Rectal smooth muscle tissue (tissue), 1 donor: ENCODE measurements around the gene USP7.

Source experiments
- H3K27ac ChIP-seq: one replicate; pipeline ENCODE4 v1.7.0; 2013; ENCODE audit warnings: low read depth, low read length, inconsistent platforms
- H3K27me3 ChIP-seq: one replicate; pipeline ENCODE4 v1.7.0; 2013; ENCODE audit warnings: low read length; ENCODE audit not compliant: control insufficient read depth, insufficient read depth
- H3K36me3 ChIP-seq: one replicate; pipeline ENCODE4 v1.7.0; 2013; ENCODE audit warnings: low read length; ENCODE audit not compliant: control insufficient read depth, insufficient read depth
- H3K4me1 ChIP-seq: one replicate; pipeline ENCODE4 v1.7.0; 2013; ENCODE audit warnings: low read length; ENCODE audit not compliant: control insufficient read depth, insufficient read depth
- H3K4me3 ChIP-seq: one replicate; pipeline ENCODE4 v1.7.0; 2013; ENCODE audit warnings: low read length
- H3K9ac ChIP-seq: one replicate; pipeline ENCODE4 v1.7.0; 2013; ENCODE audit warnings: low read length

USP7 gene

GRCh38 chr16:8862309-8863130 is 101.2 kb downstream of the USP7 start:
- Histone ChIP-seq H3K4me3 (no peak overlapping the region), H3K9ac (no peak overlapping the region), H3K36me3 (peaks cover 2% of the 10 kb centered on the region), H3K4me1 (peaks cover 6% of the 10 kb centered on the region), H3K27me3 (no peaks in the 10 kb centered on the region), H3K27ac (no peak overlapping the region)

GRCh38 chr16:8861563-8862308 is 102.0 kb downstream of the USP7 start:
- Histone ChIP-seq H3K36me3 (peaks cover 2% of the 10 kb centered on the region), H3K27ac (no peak overlapping the region), H3K9ac (no peak overlapping the region), H3K27me3 (no peaks in the 10 kb centered on the region), H3K4me3 (no peak overlapping the region), H3K4me1 (peaks cover 3% of the 10 kb centered on the region)

- H3K9ac ChIP-seq = no peak overlapping the region
- H3K27me3 ChIP-seq = no peaks in the 10 kb centered on the region
- H3K27ac ChIP-seq = no peak overlapping the region
- H3K4me3 ChIP-seq = no peak overlapping the region
- H3K4me1 ChIP-seq = peaks cover 3% of the 10 kb centered on the region
- H3K36me3 ChIP-seq = peaks cover 5% of the 10 kb centered on the region
Observed at GRCh38 chr16:8859913-8860881, 103.5 kb downstream of the USP7 start.

DNA sequence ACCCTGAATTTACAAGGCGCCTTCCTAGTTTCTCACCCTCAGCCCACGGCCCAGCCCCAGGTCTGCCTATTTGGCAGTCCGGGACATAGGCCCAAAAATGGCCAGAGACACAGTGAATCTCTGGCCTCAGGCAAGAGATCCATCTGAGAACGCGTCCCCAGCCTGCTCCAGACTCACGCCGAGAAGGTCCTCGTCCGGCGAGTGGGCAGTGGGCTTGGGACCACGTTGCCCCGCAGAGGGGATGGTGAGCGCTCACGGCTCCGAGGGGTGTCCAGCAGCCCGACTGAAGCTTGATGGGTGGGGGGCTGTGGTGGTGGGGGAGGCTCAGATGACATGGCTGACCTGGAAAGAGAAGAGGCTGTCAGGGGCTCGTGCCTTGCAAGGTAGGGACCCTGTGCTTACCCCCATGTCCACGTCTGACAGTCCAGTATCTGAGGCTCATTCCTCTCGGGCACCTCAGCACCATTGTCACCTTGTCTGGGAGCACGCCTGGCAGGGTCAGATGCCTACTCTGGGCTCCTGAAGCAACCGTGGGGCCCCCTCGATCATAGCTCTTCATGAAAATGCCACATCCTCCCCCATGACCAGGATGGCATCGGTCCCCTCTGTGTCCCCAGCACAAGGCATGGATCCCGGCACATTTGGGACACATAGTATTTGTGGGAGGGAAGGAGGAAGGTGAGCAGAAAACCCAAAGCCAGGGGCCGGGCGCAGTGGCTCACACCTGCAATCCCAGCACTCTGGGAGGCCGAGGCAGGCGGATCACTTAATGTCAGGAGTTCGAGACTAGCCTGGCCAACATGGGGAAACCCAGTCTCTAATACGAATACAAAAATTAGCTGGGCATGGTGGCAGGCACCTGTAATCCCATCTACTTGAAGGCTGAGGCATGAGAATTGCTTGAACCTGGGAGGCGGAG is 104.5 kb downstream of the USP7 start:
- Histone ChIP-seq H3K4me3 (no peak overlapping the region), H3K27ac (no peak overlapping the region), H3K36me3 (peaks cover 14% of the 10 kb centered on the region), H3K4me1 (peaks cover 3% of the 10 kb centered on the region), H3K9ac (no peak overlapping the region), H3K27me3 (no peaks in the 10 kb centered on the region)

DNA sequence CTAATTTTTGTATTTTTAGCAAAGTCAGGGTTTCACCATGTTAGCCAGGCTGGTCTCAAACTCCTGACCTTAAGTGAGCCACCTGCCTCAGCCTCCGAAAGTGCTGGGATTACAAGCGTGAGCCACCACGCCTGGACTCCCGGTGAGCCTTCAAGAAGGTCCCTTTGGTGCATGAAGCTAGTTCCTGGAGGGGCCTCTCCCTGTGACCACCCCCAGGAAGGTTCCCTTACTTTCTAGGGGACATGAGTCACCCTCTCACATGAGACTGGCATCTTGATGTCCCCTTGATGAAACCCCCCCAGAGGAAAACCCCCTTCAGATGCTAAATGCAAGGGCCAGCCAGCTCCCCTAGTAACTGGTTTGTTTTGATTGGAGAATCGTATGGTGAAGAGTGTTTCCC is 107.7 kb downstream of the USP7 start:
- no peak overlapping the region for H3K27ac ChIP-seq
- no peaks in the 10 kb centered on the region for H3K4me1 ChIP-seq
- H3K4me3 ChIP-seq = no peak overlapping the region
- peaks cover 19% of the 10 kb centered on the region for H3K36me3 ChIP-seq
- no peaks in the 10 kb centered on the region for H3K27me3 ChIP-seq
- no peak overlapping the region for H3K9ac ChIP-seq

DNA sequence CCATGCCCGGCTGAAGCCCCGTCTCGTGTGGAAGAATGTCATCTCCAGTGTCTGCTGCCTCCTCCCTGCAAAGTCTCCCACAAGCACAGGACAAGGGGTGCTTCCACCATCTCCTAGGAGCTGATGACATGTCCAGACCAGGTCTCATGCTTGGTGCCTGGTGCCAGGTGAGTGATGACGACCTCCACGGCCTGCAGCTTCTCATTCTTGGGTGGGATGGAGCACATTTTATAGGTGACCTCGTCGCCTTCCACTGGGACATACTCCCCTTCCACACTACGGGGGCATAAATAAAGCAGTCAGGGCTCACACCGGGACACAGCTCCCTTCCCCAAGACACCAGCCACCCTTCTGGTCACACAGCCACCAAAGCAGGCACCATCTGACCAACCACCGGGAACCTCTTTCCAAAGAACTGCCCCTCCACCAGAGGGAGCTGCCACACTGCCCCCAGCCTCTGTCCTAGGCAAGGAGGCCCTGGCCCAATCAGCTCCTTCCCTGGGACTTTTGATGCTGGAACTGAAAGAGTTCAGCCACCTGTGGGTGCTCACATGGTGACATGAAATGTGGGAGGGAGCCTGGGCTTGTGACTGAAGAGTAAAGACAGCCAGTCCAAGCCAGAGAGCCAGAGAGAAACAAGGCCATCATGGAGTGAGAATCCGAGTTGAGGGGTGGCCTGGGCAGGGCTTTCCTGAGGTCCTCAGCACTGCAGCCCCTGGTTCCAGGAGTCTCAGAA is 108.5 kb downstream of the USP7 start:
- H3K4me3 ChIP-seq = no peak overlapping the region
- no peak overlapping the region for H3K27ac ChIP-seq
- no peak overlapping the region for H3K9ac ChIP-seq
- no peaks in the 10 kb centered on the region for H3K4me1 ChIP-seq
- peaks cover 19% of the 10 kb centered on the region for H3K36me3 ChIP-seq
- H3K27me3 ChIP-seq = no peaks in the 10 kb centered on the region

DNA sequence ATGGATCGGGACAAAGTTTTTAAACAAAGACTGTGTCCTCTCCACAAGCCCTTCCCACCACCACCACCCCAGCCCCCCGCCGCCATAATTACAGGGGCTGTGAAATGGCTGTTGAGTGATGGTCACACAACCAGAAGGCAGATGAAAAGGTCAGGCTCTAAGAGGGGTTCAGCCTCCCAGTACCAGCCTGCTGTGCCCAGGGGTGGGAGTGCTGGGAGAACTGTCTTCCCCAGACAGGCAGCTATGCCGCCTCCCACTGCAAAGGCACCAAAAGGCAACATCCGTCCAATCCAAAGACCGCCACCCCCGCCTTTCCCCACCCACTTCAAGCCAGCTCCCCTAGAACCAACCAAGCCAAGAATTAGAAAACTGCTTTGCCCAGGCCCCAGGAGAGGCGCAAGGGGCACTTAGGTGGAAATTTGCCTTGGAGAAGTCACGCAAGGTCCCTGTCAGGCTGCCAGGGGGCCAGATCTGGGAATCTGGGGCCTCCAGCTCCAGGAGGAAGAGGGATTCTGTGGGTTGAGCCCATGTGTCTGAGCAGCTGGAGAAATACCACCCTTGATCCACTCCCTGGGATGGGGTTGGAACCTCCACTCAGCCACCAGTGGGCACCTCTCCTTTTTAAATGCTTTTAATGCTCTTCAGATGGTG is 109.3 kb downstream of the USP7 start:
- Histone ChIP-seq H3K4me1 (no peaks in the 10 kb centered on the region), H3K9ac (no peak overlapping the region), H3K4me3 (no peak overlapping the region), H3K27me3 (no peaks in the 10 kb centered on the region), H3K36me3 (peaks cover 19% of the 10 kb centered on the region), H3K27ac (no peak overlapping the region)

DNA sequence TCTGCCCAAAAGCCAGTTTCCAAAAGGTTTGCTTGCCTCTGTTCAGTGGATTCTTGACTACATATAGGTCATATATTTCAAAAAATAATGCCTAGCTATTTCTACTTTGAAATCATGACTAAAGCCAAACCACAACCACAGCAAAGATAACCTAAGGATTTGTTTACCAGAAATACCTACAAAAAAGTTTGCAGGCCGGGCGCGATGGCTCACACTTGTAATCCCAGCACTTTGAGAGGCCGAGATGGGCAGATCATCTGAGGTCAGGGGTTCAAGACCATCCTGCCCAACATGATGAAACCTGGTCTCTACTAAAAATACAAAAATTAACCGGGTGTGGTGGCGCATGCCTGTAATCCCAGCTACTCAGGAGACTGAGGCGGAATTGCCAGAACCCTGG is 110.1 kb downstream of the USP7 start:
- Histone ChIP-seq H3K4me3 (no peak overlapping the region), H3K4me1 (no peaks in the 10 kb centered on the region), H3K9ac (no peak overlapping the region), H3K36me3 (peaks cover 23% of the 10 kb centered on the region), H3K27ac (no peak overlapping the region), H3K27me3 (no peaks in the 10 kb centered on the region)

DNA sequence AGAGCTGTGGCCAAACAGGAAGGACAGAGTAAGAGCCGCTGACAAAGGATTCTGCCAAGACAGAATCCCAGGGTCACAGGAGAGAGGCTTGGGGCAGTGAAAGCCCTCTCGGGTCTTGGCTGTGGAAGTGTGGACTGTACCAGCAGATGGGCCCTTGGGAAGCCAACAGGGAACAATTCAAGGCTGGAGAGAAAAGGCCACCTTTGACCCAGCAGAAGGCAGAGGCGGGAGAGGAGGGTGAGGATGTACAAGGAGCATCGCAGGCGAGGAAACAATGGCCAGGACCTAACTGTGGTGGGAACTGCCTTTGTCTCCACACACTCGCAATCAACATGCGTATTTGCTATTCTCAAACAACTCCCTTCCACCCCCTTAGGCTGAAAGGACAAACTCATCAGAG is 110.6 kb downstream of the USP7 start:
- no peak overlapping the region for H3K9ac ChIP-seq
- H3K27ac ChIP-seq = no peak overlapping the region
- no peaks in the 10 kb centered on the region for H3K4me1 ChIP-seq
- H3K27me3 ChIP-seq = no peaks in the 10 kb centered on the region
- no peak overlapping the region for H3K4me3 ChIP-seq
- peaks cover 23% of the 10 kb centered on the region for H3K36me3 ChIP-seq

DNA sequence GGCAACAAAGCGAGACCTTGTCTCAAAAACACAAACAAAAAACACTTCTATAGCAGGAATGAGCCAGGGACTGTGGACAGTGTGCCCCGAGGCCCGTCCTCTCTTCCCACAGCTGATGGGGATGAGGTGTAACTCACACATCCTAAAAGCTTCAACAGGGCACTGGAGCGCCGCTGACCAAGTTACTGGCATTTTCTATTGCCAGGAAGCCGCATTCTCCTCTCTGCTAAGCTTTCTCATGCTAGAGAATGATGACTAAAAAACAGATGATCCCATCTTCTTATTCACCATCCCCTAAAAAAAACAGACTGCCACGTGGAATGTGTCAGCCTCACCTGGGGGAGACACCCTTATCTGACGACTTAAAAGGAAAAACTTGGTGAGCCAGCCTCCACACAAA is 111.2 kb downstream of the USP7 start:
- H3K4me3 ChIP-seq = no peak overlapping the region
- H3K9ac ChIP-seq = no peak overlapping the region
- H3K27ac ChIP-seq = no peak overlapping the region
- H3K4me1 ChIP-seq = no peaks in the 10 kb centered on the region
- peaks cover 20% of the 10 kb centered on the region for H3K36me3 ChIP-seq
- H3K27me3 ChIP-seq = no peaks in the 10 kb centered on the region
